GM19023 (cell line): ENCODE measurements around the gene GREB1L.

Source experiments
- ATAC-seq: cut with Tn5 transposase; IDR thresholded peaks from one replicate; pipeline ENCODE4 v1.9.1; 2021; ENCODE audit warnings: mild to moderate bottlenecking, moderate library complexity; ENCODE audit not compliant: unreplicated experiment

Gene GREB1L

GRCh38 chr18:21548647-21549046 is 306.6 kb downstream of the GREB1L start:
- ATAC-seq = no peak

- ATAC-seq = no peak
Measured at GRCh38 chr18:21550510-21550970, 308.5 kb downstream of the GREB1L start.

GRCh38 chr18:21557607-21558253 is 315.7 kb downstream of the GREB1L start:
- ATAC-seq = no peak

GRCh38 chr18:21559195-21559594 is 317.2 kb downstream of the GREB1L start:
- ATAC-seq = no peak

- ATAC-seq = no peak
Measured at GRCh38 chr18:21571772-21572171, 329.7 kb downstream of the GREB1L start.
